ENCODE data around the gene XPC. TPM values are rescaled to one million over a fixed set of nuclear protein-coding genes. Genes with fewer than 3 reads are reported as not detected.
A peak's percentile ranks its signal among the peaks of the same experiment; 100 is the strongest.

The XPC gene
- total RNA-seq, 2 donors from 2014 or later: 41.1 to 53.2 TPM

DNA sequence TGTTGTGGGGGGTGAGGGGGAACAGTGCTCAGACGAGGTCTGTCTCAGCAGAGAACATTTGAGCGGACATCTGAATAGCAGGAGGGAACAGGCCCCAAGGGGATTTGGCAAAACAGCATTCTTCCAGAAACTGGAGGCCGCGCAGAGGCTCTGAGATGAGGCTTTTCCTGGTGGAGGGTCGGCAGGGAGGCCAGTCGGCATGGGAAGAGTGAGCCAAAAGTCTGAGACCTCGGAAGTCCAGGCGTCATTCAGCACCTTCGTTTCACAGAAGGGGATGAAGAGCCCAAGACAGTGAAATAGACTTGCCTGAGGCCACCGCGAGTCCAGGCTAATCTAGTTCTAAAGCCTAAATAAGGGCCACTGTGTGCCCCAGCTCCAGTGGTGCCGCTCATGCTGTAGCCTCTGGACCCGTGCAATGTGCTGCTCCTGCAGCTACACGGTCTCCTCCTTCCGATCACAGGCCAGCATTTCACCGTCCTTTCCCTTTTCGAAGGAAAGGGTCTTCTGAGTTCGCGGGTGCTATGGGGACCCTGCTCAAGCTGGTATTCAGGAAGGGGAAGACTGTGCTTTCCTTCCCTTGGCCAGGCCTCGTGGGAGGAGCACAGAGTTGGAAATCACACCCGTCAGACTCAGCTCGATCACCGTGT, 24.6 kb upstream of the XPC start:
- H3K36me3 ChIP-seq: no peaks in the 10 kb centered on the region
- H3K4me3 ChIP-seq: no peak overlapping the region
- intact Hi-C loops (cut with DNase I): loop anchor here (2.0 to 5.0 kb wide), 2 partner anchors 59 to 266 kb away; no protein-coding TSS in a partner anchor
- H3K27ac ChIP-seq: no peak overlapping the region
- no peak for DNase-seq (ENCODE audit: low spot score)
- H3K4me1 ChIP-seq (replicated peaks): peaks cover 6% of the 10 kb centered on the region
- 67% methylated on average over 23 of the region's 23 CpGs for WGBS
- no peak for TF ChIP-seq POLR2AphosphoS5 (IDR thresholded peaks at IDR 0.05)
- H3K9me3 ChIP-seq: no peaks in the 10 kb centered on the region
- no peaks in the 10 kb centered on the region for H3K27me3 ChIP-seq (replicated peaks; ENCODE audit: insufficient read depth)

DNA sequence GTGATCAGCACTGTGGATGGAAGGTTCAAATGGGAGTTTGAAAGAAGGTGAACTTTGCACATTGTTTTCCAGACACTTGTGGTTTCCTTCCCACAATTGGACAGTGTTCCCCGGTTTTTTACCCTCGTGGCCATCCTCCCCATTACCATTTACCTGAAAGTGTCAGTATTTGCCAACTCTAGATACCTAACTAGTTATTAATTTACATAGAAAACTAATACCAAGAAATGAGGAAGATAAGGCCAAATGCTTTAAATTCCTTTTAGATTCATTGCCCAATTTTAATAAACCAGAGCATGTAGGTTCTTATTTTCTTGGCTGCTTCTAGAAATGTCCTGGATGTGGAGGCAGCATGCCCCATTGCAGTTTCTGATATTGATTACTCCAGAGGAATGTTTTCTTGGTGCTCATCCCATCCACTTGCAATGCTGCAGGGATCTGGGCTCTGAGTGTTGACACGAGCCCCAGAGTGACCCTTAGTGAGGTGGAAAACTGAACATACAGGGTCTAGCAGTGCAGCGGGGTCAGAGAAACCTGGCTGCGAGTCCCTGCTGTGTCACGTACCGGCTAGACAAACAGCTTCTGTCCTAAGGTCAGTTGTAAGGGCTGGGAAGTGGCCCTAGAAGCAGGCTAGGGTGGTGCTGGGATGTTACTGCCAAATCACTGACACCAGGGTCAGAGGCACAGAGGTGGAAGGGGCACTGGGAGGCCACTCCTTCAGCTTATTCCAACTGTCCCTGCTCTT, 23.7 kb upstream of the XPC start:
- Histone ChIP-seq H3K4me3 (no peak overlapping the region), H3K36me3 (no peaks in the 10 kb centered on the region), H3K27ac (no peak overlapping the region), H3K27me3 (replicated peaks; ENCODE audit: insufficient read depth) (no peaks in the 10 kb centered on the region), H3K9me3 (no peaks in the 10 kb centered on the region), H3K4me1 (replicated peaks) (peaks cover 6% of the 10 kb centered on the region)
- intact Hi-C loops (cut with DNase I): loop anchor here (2.0 to 5.0 kb wide), 2 partner anchors 60 to 267 kb away; no protein-coding TSS in a partner anchor
- no peak for TF ChIP-seq POLR2AphosphoS5 (IDR thresholded peaks at IDR 0.05)
- TF ChIP-seq, protein P1, sequence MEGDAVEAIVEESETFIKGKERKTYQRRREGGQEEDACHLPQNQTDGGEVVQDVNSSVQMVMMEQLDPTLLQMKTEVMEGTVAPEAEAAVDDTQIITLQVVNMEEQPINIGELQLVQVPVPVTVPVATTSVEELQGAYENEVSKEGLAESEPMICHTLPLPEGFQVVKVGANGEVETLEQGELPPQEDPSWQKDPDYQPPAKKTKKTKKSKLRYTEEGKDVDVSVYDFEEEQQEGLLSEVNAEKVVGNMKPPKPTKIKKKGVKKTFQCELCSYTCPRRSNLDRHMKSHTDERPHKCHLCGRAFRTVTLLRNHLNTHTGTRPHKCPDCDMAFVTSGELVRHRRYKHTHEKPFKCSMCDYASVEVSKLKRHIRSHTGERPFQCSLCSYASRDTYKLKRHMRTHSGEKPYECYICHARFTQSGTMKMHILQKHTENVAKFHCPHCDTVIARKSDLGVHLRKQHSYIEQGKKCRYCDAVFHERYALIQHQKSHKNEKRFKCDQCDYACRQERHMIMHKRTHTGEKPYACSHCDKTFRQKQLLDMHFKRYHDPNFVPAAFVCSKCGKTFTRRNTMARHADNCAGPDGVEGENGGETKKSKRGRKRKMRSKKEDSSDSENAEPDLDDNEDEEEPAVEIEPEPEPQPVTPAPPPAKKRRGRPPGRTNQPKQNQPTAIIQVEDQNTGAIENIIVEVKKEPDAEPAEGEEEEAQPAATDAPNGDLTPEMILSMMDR (IDR thresholded peaks at IDR 0.05): no peak
- no peak for TF ChIP-seq POLR2A (IDR thresholded peaks at IDR 0.05)
- WGBS: 64% methylated on average over 7 of the region's 7 CpGs
- DNase-seq (ENCODE audit: low spot score): no peak

- H3K9me3 ChIP-seq: no peaks in the 10 kb centered on the region
- no peaks in the 10 kb centered on the region for H3K27me3 ChIP-seq (replicated peaks; ENCODE audit: insufficient read depth)
- DNase-seq (ENCODE audit: low spot score): no peak
- TF ChIP-seq POLR2A (IDR thresholded peaks at IDR 0.05): no peak
- TF ChIP-seq, protein P1 (IDR thresholded peaks at IDR 0.05): no peak
- no peak for TF ChIP-seq POLR2AphosphoS5 (IDR thresholded peaks at IDR 0.05)
- peaks cover 6% of the 10 kb centered on the region for H3K4me1 ChIP-seq (replicated peaks)
- no peak overlapping the region for H3K4me3 ChIP-seq
- H3K36me3 ChIP-seq: no peaks in the 10 kb centered on the region
- intact Hi-C loops (cut with DNase I): loop anchor here (5.0 kb wide), 1 partner anchor 61 kb away; no protein-coding TSS in a partner anchor
- H3K27ac ChIP-seq: no peak overlapping the region
- WGBS: 90% methylated on average over 4 of the region's 4 CpGs
These were observed 22.4 kb upstream of the XPC start for GRCh38 chr3:14200841-14201240.

- Histone ChIP-seq H3K36me3 (no peaks in the 10 kb centered on the region), H3K4me3 (no peak overlapping the region), H3K27ac (no peak overlapping the region), H3K27me3 (replicated peaks; ENCODE audit: insufficient read depth) (no peaks in the 10 kb centered on the region), H3K9me3 (no peaks in the 10 kb centered on the region), H3K4me1 (replicated peaks) (peaks cover 6% of the 10 kb centered on the region)
- TF ChIP-seq POLR2AphosphoS5 (IDR thresholded peaks at IDR 0.05) (no peak), POLR2A (IDR thresholded peaks at IDR 0.05) (no peak)
- TF ChIP-seq, protein P1 (IDR thresholded peaks at IDR 0.05): no peak
- intact Hi-C loops (cut with DNase I): loop anchor here (5.0 kb wide), 1 partner anchor 62 kb away; no protein-coding TSS in a partner anchor
- DNase-seq (ENCODE audit: low spot score): no peak
- WGBS: 82% methylated on average over 4 of the region's 4 CpGs
These were observed 21.9 kb upstream of the XPC start for GRCh38 chr3:14200276-14200675.

GRCh38 chr3:14199641-14200040, 21.2 kb upstream of the XPC start:
- H3K36me3 ChIP-seq: no peaks in the 10 kb centered on the region
- TF ChIP-seq, protein P1 (IDR thresholded peaks at IDR 0.05): peak in 1 of 4 experiments; percentile 8
- no peak for TF ChIP-seq POLR2A (IDR thresholded peaks at IDR 0.05)
- peak; percentile 16 for TF ChIP-seq POLR2AphosphoS5 (IDR thresholded peaks at IDR 0.05)
- H3K27me3 ChIP-seq (replicated peaks; ENCODE audit: insufficient read depth): no peaks in the 10 kb centered on the region
- no peak overlapping the region for H3K27ac ChIP-seq
- no peak overlapping the region for H3K4me3 ChIP-seq
- H3K9me3 ChIP-seq: no peaks in the 10 kb centered on the region
- peaks cover 4% of the 10 kb centered on the region for H3K4me1 ChIP-seq (replicated peaks)
- WGBS: 59% methylated on average over 4 of the region's 4 CpGs
- no peak for DNase-seq (ENCODE audit: low spot score)
- intact Hi-C loops (cut with DNase I): loop anchor here (5.0 kb wide), 1 partner anchor 63 kb away; no protein-coding TSS in a partner anchor
